Measurements from ENCODE around the gene FRMD4A.

FRMD4A gene

DNA sequence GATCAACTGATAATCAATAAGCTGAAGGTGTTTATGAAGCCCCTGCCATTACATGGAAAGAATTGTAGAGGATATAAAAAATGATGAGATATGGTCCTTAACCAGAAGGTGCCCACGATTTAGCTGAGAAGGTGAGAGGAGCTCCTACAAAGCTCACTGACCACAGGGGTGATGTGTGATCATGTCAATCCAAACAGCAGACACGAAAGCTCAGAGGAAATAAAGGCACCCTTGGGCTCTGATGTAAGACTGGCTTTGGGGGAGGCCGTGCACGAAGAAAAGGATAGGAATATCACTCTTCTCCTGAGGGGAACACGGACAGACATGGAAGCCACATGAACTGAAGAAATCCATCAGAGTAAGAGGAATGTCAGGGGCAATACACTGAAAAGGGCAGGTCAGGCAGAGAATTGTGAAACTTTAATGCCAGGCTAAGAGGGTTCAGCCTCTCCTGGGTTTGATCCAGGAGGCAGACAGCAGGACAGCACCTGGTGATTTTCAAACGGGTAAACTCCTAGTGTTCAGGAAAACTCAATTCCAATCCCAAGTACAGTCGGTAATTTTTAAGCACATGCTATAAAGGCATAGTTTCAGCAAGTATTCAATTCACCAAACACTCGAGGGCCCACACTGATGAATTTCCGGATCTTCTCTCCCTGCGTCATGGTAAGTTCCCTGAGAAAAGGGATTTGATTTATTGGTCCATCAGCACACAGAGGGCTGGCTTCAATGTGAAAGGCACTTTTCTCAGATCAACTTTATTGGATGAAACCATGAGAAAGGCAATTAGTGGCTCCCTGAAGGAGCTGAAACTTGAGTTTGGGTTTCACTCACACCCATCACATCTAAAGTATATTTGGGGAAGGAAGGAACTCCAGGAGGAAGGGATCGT, 580.2 kb downstream of the FRMD4A start:
- no peak overlapping the region for H3K4me3 Mint-ChIP-seq
- H3K4me1 Mint-ChIP-seq = peaks cover 61% of the 10 kb centered on the region
- peaks cover 3% of the 10 kb centered on the region for H3K27me3 Mint-ChIP-seq (ENCODE audit: low read depth)
- H3K27ac Mint-ChIP-seq = peak overlapping the region; percentile 34 to 65 (median 43)
- no peaks in the 10 kb centered on the region for H3K9me3 Mint-ChIP-seq
- TF ChIP-seq CTCF (IDR thresholded peaks at IDR 0.05; ENCODE audit: unreplicated experiment in 3 of 3) = no peak
- H3K36me3 Mint-ChIP-seq (ENCODE audit: low read depth) = peaks cover 29% of the 10 kb centered on the region

DNA sequence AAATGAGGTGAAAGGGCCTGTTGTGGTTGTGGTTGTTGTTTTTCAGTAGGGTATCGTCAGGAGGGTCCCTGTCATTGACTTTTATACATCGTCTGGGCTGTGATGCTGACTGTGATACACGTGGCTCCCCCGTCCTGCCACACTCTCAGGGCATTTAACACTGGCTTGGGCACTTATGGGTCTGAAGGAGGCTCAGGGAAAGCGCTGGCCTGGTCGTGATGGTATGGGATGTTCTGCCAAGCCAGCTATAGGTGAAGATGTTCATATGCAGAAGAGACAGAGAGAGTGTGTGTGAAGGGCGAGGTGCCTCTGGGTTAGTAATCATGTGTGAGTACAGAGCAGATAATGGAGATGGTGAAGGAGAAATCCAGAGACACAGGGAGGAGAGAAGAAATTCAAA, 585.5 kb downstream of the FRMD4A start:
- no peaks in the 10 kb centered on the region for H3K9me3 Mint-ChIP-seq
- no peak overlapping the region for H3K4me3 Mint-ChIP-seq
- peaks cover 63% of the 10 kb centered on the region for H3K36me3 Mint-ChIP-seq (ENCODE audit: low read depth)
- TF ChIP-seq CTCF (IDR thresholded peaks at IDR 0.05; ENCODE audit: unreplicated experiment in 3 of 3) = no peak
- peak overlapping the region in 1 of 3 experiments; percentile 11 for H3K27ac Mint-ChIP-seq
- peaks cover 3% of the 10 kb centered on the region for H3K27me3 Mint-ChIP-seq (ENCODE audit: low read depth)
- H3K4me1 Mint-ChIP-seq = peaks cover 52% of the 10 kb centered on the region

DNA sequence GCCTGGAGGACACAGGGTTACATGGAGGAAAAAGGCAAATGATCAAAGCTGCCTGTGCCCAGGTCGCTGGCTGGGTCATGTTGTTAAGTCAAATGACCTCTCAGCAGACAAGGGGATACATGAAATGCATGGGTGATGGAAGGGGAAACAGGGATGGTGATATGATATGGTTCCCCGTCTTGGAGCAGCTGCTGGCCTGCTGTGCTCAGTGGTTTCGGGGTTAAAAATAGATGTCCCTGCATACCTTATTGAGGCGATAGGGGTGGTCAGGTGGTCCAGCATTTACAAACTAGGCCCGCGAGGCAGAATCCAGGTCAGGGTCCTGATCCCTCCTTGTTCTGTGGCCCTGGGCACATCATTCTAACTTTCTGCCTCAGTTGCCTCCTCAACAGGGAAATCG, 586.8 kb downstream of the FRMD4A start:
- H3K36me3 Mint-ChIP-seq (ENCODE audit: low read depth) = peaks cover 56% of the 10 kb centered on the region
- H3K27ac Mint-ChIP-seq = peak overlapping the region in 2 of 3 experiments; percentile 32 to 44
- peak overlapping the region in 1 of 3 experiments; percentile 29 for H3K4me3 Mint-ChIP-seq
- no peaks in the 10 kb centered on the region for H3K9me3 Mint-ChIP-seq
- H3K27me3 Mint-ChIP-seq (ENCODE audit: low read depth) = peaks cover 3% of the 10 kb centered on the region
- TF ChIP-seq CTCF (IDR thresholded peaks at IDR 0.05; ENCODE audit: unreplicated experiment in 3 of 3) = no peak
- H3K4me1 Mint-ChIP-seq = peaks cover 55% of the 10 kb centered on the region

DNA sequence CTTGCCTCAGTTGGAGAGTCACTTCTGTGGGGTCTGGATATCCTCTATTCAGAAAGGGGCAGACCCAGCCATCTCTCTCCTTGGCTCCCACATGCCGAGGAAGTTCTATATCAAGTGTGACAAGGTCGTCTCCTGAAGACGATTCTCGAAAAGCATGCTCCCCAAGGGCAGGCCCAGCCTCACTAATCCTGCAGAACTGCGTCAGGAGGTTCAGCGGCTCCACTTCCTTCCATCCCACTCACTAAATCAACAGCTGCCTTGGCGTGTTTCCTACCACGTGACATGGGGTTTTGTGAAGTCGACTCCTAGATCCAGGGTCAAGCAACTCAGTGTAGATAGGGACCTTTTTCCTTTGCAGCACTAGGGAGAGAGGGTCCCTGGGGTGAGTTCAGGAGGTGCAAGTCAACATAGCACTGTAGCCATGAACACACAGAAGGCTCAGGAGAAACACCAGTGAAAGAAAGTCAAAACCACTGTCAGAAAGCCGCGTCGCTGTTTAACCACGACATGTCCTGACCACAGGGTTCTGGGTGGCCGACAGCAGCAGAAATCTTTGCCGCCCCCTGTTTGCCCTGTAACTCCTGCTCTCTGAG, 587.5 kb downstream of the FRMD4A start:
- no peak overlapping the region for H3K4me3 Mint-ChIP-seq
- H3K36me3 Mint-ChIP-seq (ENCODE audit: low read depth) = peaks cover 57% of the 10 kb centered on the region
- peaks cover 3% of the 10 kb centered on the region for H3K27me3 Mint-ChIP-seq (ENCODE audit: low read depth)
- peak overlapping the region in 2 of 3 experiments; percentile 44 to 68 for H3K27ac Mint-ChIP-seq
- H3K9me3 Mint-ChIP-seq = no peaks in the 10 kb centered on the region
- H3K4me1 Mint-ChIP-seq = peaks cover 57% of the 10 kb centered on the region
- no peak for TF ChIP-seq CTCF (IDR thresholded peaks at IDR 0.05; ENCODE audit: unreplicated experiment in 3 of 3)

- Mint-ChIP-seq H3K9me3 (no peaks in the 10 kb centered on the region), H3K4me3 (no peak overlapping the region), H3K27ac (peak overlapping the region in 1 of 3 experiments; percentile 51), H3K36me3 (ENCODE audit: low read depth) (peaks cover 68% of the 10 kb centered on the region), H3K27me3 (ENCODE audit: low read depth) (peaks cover 2% of the 10 kb centered on the region), H3K4me1 (peaks cover 51% of the 10 kb centered on the region)
- no peak for TF ChIP-seq CTCF (IDR thresholded peaks at IDR 0.05; ENCODE audit: unreplicated experiment in 3 of 3)
Observed at GRCh38 chr10:13741438-13741837, 589.3 kb downstream of the FRMD4A start.

Data from nephron (organoid).